HUES48 (cell line): ENCODE results near the gene JPT2.

Source experiments
- H3K27ac ChIP-seq: one replicate; pipeline ENCODE4 v1.7.0; 2013; ENCODE audit warnings: low read depth, low read length, inconsistent platforms
- H3K27me3 ChIP-seq: 2 replicates; pipeline ENCODE4 v1.6.1; 2013; ENCODE audit warnings: mild to moderate bottlenecking, low read length; ENCODE audit not compliant: control insufficient read depth, insufficient read depth
- H3K36me3 ChIP-seq: 2 replicates; pipeline ENCODE4 v1.6.1; 2013; ENCODE audit warnings: low read length; ENCODE audit not compliant: control insufficient read depth, insufficient read depth
- H3K4me1 ChIP-seq: 2 replicates; pipeline ENCODE4 v1.6.1; 2013; ENCODE audit warnings: mild to moderate bottlenecking, low read length; ENCODE audit not compliant: control insufficient read depth, insufficient read depth
- H3K4me3 ChIP-seq: 2 replicates; pipeline ENCODE4 v1.5.1; 2013; ENCODE audit warnings: mild to moderate bottlenecking, low read depth, low read length
- H3K9ac ChIP-seq: 2 replicates; pipeline ENCODE4 v1.6.1; 2013; ENCODE audit warnings: mild to moderate bottlenecking, low read depth, low read length, moderate library complexity
- H3K9me3 ChIP-seq: 2 replicates; pipeline ENCODE4 v1.6.1; 2013; ENCODE audit warnings: low read length; ENCODE audit not compliant: control insufficient read depth, insufficient read depth

The JPT2 gene

GRCh38 chr16:1740234-1740633 lies 62.2 kb downstream of the JPT2 start:
- Histone ChIP-seq H3K4me3 (no peak overlapping the region), H3K9ac (no peak overlapping the region), H3K27me3 (no peaks in the 10 kb centered on the region), H3K36me3 (peaks cover 8% of the 10 kb centered on the region; the same call in 1 of the 2 replicates), H3K27ac (no peak overlapping the region), H3K9me3 (peaks cover 47% of the 10 kb centered on the region), H3K4me1 (no peaks in the 10 kb centered on the region)

- Histone ChIP-seq H3K4me1 (no peaks in the 10 kb centered on the region), H3K27ac (no peak overlapping the region), H3K4me3 (no peak overlapping the region), H3K9me3 (peaks cover 40% of the 10 kb centered on the region), H3K27me3 (no peaks in the 10 kb centered on the region), H3K9ac (no peak overlapping the region), H3K36me3 (peaks cover 14% of the 10 kb centered on the region; the same call in 1 of the 2 replicates)
These were observed 62.9 kb downstream of the JPT2 start for GRCh38 chr16:1740781-1741490.

- Histone ChIP-seq H3K4me1 (no peaks in the 10 kb centered on the region), H3K36me3 (peaks cover 14% of the 10 kb centered on the region; the same call in 1 of the 2 replicates), H3K4me3 (no peak overlapping the region), H3K9ac (no peak overlapping the region), H3K9me3 (peaks cover 32% of the 10 kb centered on the region), H3K27ac (no peak overlapping the region), H3K27me3 (no peaks in the 10 kb centered on the region)
These were observed 63.6 kb downstream of the JPT2 start for GRCh38 chr16:1741553-1742165.

GRCh38 chr16:1743376-1744337 lies 65.6 kb downstream of the JPT2 start:
- Histone ChIP-seq H3K9me3 (peaks cover 12% of the 10 kb centered on the region), H3K27ac (no peak overlapping the region), H3K27me3 (no peaks in the 10 kb centered on the region), H3K4me1 (no peaks in the 10 kb centered on the region), H3K36me3 (peaks cover 19% of the 10 kb centered on the region), H3K4me3 (no peak overlapping the region), H3K9ac (no peak overlapping the region)

- Histone ChIP-seq H3K9ac (no peak overlapping the region), H3K27me3 (no peaks in the 10 kb centered on the region), H3K9me3 (peaks cover 5% of the 10 kb centered on the region), H3K4me3 (no peak overlapping the region), H3K27ac (no peak overlapping the region), H3K4me1 (no peaks in the 10 kb centered on the region), H3K36me3 (peaks cover 27% of the 10 kb centered on the region)
These were observed 66.3 kb downstream of the JPT2 start for GRCh38 chr16:1744338-1744840.

GRCh38 chr16:1745181-1745899 lies 67.3 kb downstream of the JPT2 start:
- no peak overlapping the region for H3K9ac ChIP-seq
- peak overlapping the region; percentile 6 for H3K27ac ChIP-seq
- no peak overlapping the region for H3K4me3 ChIP-seq

GRCh38 chr16:1745900-1746692 lies 68.0 kb downstream of the JPT2 start:
- Histone ChIP-seq H3K27me3 (no peaks in the 10 kb centered on the region), H3K4me1 (no peaks in the 10 kb centered on the region), H3K27ac (peak overlapping the region; percentile 6), H3K36me3 (peaks cover 31% of the 10 kb centered on the region), H3K9ac (no peak overlapping the region), H3K4me3 (no peak overlapping the region), H3K9me3 (no peaks in the 10 kb centered on the region)

More at GRCh38 chr16:1745181-1745899, 67.3 kb downstream of the JPT2 start:
- H3K9me3 ChIP-seq, result no peaks in the 10 kb centered on the region
- no peaks in the 10 kb centered on the region for H3K4me1 ChIP-seq
- peaks cover 31% of the 10 kb centered on the region for H3K36me3 ChIP-seq
- no peaks in the 10 kb centered on the region for H3K27me3 ChIP-seq

DNA sequence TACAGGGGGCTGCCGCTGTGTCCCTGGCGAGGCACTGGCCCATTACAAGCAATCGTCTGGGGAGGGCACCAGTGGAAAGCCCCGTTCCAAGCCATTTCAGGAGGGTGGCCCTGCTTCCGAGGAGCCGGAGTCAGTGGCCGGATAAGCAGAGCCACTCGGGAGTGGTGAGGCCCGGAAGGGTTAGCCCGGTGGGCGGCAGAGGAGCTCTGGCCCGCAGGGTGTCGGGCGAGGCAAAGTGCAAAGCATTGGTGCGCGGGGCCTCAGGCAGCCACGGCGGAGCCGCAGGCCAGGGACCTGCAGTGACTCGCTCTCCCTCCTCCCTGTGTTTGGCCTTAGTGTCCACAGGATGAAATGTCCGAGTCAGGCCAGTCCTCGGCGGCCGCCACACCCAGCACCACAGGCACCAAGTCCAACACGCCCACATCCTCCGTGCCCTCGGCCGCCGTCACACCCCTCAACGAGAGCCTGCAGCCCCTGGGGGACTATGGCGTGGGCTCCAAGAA lies 68.7 kb downstream of the JPT2 start:
- Histone ChIP-seq H3K27ac (no peak overlapping the region), H3K27me3 (no peaks in the 10 kb centered on the region), H3K4me1 (no peaks in the 10 kb centered on the region), H3K4me3 (no peak overlapping the region), H3K9ac (no peak overlapping the region), H3K36me3 (peaks cover 36% of the 10 kb centered on the region), H3K9me3 (no peaks in the 10 kb centered on the region)

DNA sequence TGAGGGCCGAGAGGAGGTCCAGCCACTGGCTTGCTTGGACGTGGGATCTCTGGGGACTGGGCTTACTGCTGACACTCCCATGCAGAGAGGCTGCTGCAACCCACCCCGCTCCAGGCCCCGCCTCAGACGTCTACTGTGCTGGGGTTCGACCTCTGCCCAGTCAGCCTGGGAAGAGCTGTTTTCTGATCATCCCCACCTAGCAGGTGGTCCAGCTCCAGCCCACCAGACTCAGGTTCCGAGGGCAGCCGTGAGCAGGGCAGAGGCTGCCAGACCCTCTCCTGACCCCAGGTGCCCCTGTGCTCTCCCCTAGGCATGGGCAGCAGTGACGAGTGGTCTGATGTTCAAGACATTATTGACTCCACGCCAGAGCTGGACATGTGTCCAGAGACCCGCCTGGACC lies 69.9 kb downstream of the JPT2 start:
- H3K9ac ChIP-seq, result no peak overlapping the region
- H3K27me3 ChIP-seq, result no peaks in the 10 kb centered on the region
- H3K36me3 ChIP-seq, result peaks cover 42% of the 10 kb centered on the region
- no peaks in the 10 kb centered on the region for H3K4me1 ChIP-seq
- no peaks in the 10 kb centered on the region for H3K9me3 ChIP-seq
- no peak overlapping the region for H3K27ac ChIP-seq
- no peak overlapping the region for H3K4me3 ChIP-seq
